H9 (cell line): ENCODE measurements around the gene COL4A2. TPM values are rescaled to one million over a fixed set of nuclear protein-coding genes. Genes with fewer than 3 reads are reported as not detected.

ENCODE experiments used
- DNase-seq: peaks from one replicate; pipeline ENCODE4 v3.0.0-alpha.2; 2017
- H2AFZ ChIP-seq: one replicate; pipeline ENCODE4 v1.6.1; 2013; ENCODE audit warnings: mild to moderate bottlenecking, low read length, control low read depth, moderate library complexity
- H2AK5ac ChIP-seq: 2 replicates; pipeline ENCODE4 v1.6.1; 2013; ENCODE audit warnings: low read length, control low read depth, mixed read lengths; ENCODE audit not compliant: insufficient read length
- H2BK120ac ChIP-seq: one replicate; pipeline ENCODE4 v1.6.1; 2013; ENCODE audit warnings: low read depth, mild to moderate bottlenecking, low read length, control low read depth, inconsistent platforms; ENCODE audit not compliant: poor library complexity, severe bottlenecking
- H2BK12ac ChIP-seq: 2 replicates; pipeline ENCODE4 v1.6.1; 2013; ENCODE audit warnings: low read length, control low read depth, mixed read lengths, low read depth; ENCODE audit not compliant: insufficient read length
- H2BK15ac ChIP-seq: 2 replicates; pipeline ENCODE4 v1.6.1; 2013; ENCODE audit warnings: low read depth, low read length, control low read depth
- H2BK20ac ChIP-seq: one replicate; pipeline ENCODE4 v1.6.1; 2013; ENCODE audit warnings: low read depth, mild to moderate bottlenecking, low read length, control low read depth, inconsistent platforms; ENCODE audit not compliant: poor library complexity, severe bottlenecking
- H2BK5ac ChIP-seq: 2 replicates; pipeline ENCODE4 v1.6.1; 2013; ENCODE audit warnings: low read length, control low read depth, mixed read lengths; ENCODE audit not compliant: insufficient read length
- H3K14ac ChIP-seq: 2 replicates; pipeline ENCODE4 v1.6.1; 2013; ENCODE audit warnings: low read length, control low read depth; ENCODE audit not compliant: insufficient read depth
- H3K18ac ChIP-seq: 2 replicates; pipeline ENCODE4 v1.6.1; 2013; ENCODE audit warnings: low read depth, mild to moderate bottlenecking, mixed read lengths, low read length, control low read depth; ENCODE audit not compliant: insufficient read length
- H3K23ac ChIP-seq: 2 replicates; pipeline ENCODE4 v1.6.1; 2013; ENCODE audit warnings: low read length, control low read depth, mixed read lengths, low read depth; ENCODE audit not compliant: insufficient read length
- H3K23me2 ChIP-seq: 2 replicates; pipeline ENCODE4 v1.6.1; 2013; ENCODE audit warnings: low read depth, mild to moderate bottlenecking, mixed read lengths, low read length, control low read depth; ENCODE audit not compliant: insufficient read length, poor library complexity, severe bottlenecking
- H3K27ac ChIP-seq: 2 replicates; pipeline ENCODE4 v1.5.1; 2013; ENCODE audit warnings: low read length, control low read depth, mixed read lengths, low read depth; ENCODE audit not compliant: insufficient read length
- H3K27me3 ChIP-seq: 2 replicates; pipeline ENCODE4 v1.6.1; 2013; ENCODE audit warnings: low read length, control low read depth, inconsistent platforms; ENCODE audit not compliant: insufficient read depth
- H3K4ac ChIP-seq: 2 replicates; pipeline ENCODE4 v1.6.1; 2013; ENCODE audit warnings: low read depth, mild to moderate bottlenecking, control low read depth, inconsistent platforms, low read length, moderate library complexity
- H3K4me1 ChIP-seq: 2 replicates; pipeline ENCODE4 v1.6.1; 2013; ENCODE audit warnings: low read length, control low read depth, inconsistent platforms; ENCODE audit not compliant: insufficient read depth
- H3K4me2 ChIP-seq: 2 replicates; pipeline ENCODE4 v1.6.1; 2013; ENCODE audit warnings: low read length, control low read depth, mixed read lengths; ENCODE audit not compliant: insufficient read length, insufficient read depth
- H3K56ac ChIP-seq: 2 replicates; pipeline ENCODE4 v1.6.1; 2013; ENCODE audit warnings: low read depth, mild to moderate bottlenecking, mixed read lengths, low read length, control low read depth; ENCODE audit not compliant: insufficient read length
- H3K79me1 ChIP-seq: 2 replicates; pipeline ENCODE4 v1.6.1; 2013; ENCODE audit warnings: low read depth, mild to moderate bottlenecking, moderate library complexity, low read length, control low read depth, inconsistent platforms; ENCODE audit not compliant: insufficient read depth, poor library complexity, severe bottlenecking
- H3K79me2 ChIP-seq: 2 replicates; pipeline ENCODE4 v1.6.1; 2013; ENCODE audit warnings: low read length, control low read depth, inconsistent platforms; ENCODE audit not compliant: insufficient read depth
- H3K9ac ChIP-seq: 2 replicates; pipeline ENCODE4 v1.6.1; 2013; ENCODE audit warnings: low read length, control low read depth, mixed read lengths; ENCODE audit not compliant: insufficient read length; ENCODE audit errors: extremely low read depth
- H3K9me3 ChIP-seq: one replicate; pipeline ENCODE4 v1.6.1; 2013; ENCODE audit warnings: low read depth, low read length, inconsistent platforms; ENCODE audit not compliant: control insufficient read depth
- H3T11ph ChIP-seq: one replicate; pipeline ENCODE4 v1.6.1; 2013; ENCODE audit warnings: mild to moderate bottlenecking, low read length, control low read depth, inconsistent platforms
- H4K20me1 ChIP-seq: one replicate; pipeline ENCODE4 v1.6.1; 2013; ENCODE audit not compliant: control insufficient read depth, insufficient read length, insufficient read depth
- H4K5ac ChIP-seq: 2 replicates; pipeline ENCODE4 v1.6.1; 2013; ENCODE audit warnings: low read depth, mild to moderate bottlenecking, mixed read lengths, low read length, control low read depth; ENCODE audit not compliant: insufficient read length
- H4K8ac ChIP-seq: replicated peaks from 2 replicates; pipeline ENCODE4 v1.6.1; 2013; ENCODE audit warnings: low read length, control low read depth, mixed read lengths, low read depth; ENCODE audit not compliant: insufficient read length
- H4K91ac ChIP-seq: 2 replicates; pipeline ENCODE4 v1.6.1; 2013; ENCODE audit warnings: low read depth, mild to moderate bottlenecking, moderate library complexity, mixed read lengths, low read length, control low read depth; ENCODE audit not compliant: insufficient read length
- H3K27ac Mint-ChIP-seq, 3 experiments: 2 replicates in 2 of 3; 3 replicates in 1 of 3; pipeline ENCODE4 v1.8.0; 2020 to 2021; ENCODE audit warnings: mixed read lengths in 3 of 3, mild to moderate bottlenecking in 1 of 3, moderate library complexity in 1 of 3
- H3K27me3 Mint-ChIP-seq: 2 replicates; pipeline ENCODE4 v1.8.0; 2021; ENCODE audit warnings: low read depth, mild to moderate bottlenecking, moderate library complexity, mixed read lengths
- H3K36me3 Mint-ChIP-seq, 3 experiments: 2 replicates in 2 of 3; 3 replicates in 1 of 3; pipeline ENCODE4 v1.8.0; 2020 to 2021; ENCODE audit warnings: low read depth in 3 of 3, mixed read lengths in 3 of 3; ENCODE audit not compliant: insufficient read depth in 1 of 3
- H3K4me1 Mint-ChIP-seq, 2 experiments: 2 replicates each; pipeline ENCODE4 v1.8.0; 2020; ENCODE audit warnings: mixed read lengths in 2 of 2
- H3K4me3 Mint-ChIP-seq, 2 experiments: 2 replicates in 1 of 2; 3 replicates in 1 of 2; pipeline ENCODE4 v1.8.0; 2020 to 2021; ENCODE audit warnings: mild to moderate bottlenecking in 2 of 2, mixed read lengths in 2 of 2, moderate library complexity in 1 of 2
- H3K9me3 Mint-ChIP-seq, 2 experiments: 2 replicates in 1 of 2; 3 replicates in 1 of 2; pipeline ENCODE4 v1.8.0; 2020; ENCODE audit warnings: mild to moderate bottlenecking in 2 of 2, mixed read lengths in 2 of 2, moderate library complexity in 1 of 2
- WGBS: extraction: QIAGEN DNeasy Blood & Tissue Kit; methylation state at CpG from one replicate; pipeline ENCODE4 v1.1.7; 2013; ENCODE audit warnings: missing lambda C conversion rate, low lambda C conversion rate, mixed read lengths; ENCODE audit not compliant: insufficient read length; ENCODE audit errors: extremely low coverage; 5-methylcytosine and 5-hydroxymethylcytosine counted together
- total RNA-seq: library from RNA; stranded (reverse); gene quantifications from 2 replicates; pipeline ENCODE4 v1.2.1, GENCODE V29; 2021
- TF ChIP-seq, protein P1 (sequence below): fragments of 200-600 bp; sonication (generic); conservative IDR thresholded peaks from 3 replicates; pipeline ENCODE4 v1.8.0; 2021; ENCODE audit warnings: antibody characterized with exemption, mild to moderate bottlenecking

Gene COL4A2
- total RNA-seq, 1 experiment from 2014 or later = 76.5 TPM

- no peaks in the 10 kb centered on the region for H3K27me3 Mint-ChIP-seq
- Histone ChIP-seq H2BK20ac (no peak overlapping the region), H2AK5ac (no peak overlapping the region), H4K8ac (no peak overlapping the region), H3T11ph (no peak overlapping the region), H3K27me3 (no peaks in the 10 kb centered on the region), H2BK12ac (no peak overlapping the region), H3K27ac (no peak overlapping the region), H3K14ac (no peak overlapping the region), H3K56ac (no peak overlapping the region), H3K9me3 (no peaks in the 10 kb centered on the region), H4K20me1 (no peaks in the 10 kb centered on the region), H3K4ac (no peak overlapping the region), H3K79me1 (no peaks in the 10 kb centered on the region), H3K18ac (no peak overlapping the region), H4K91ac (no peak overlapping the region), H3K23ac (no peak overlapping the region), H2BK5ac (no peak overlapping the region), H3K4me2 (no peak overlapping the region), H2BK120ac (no peak overlapping the region), H4K5ac (no peak overlapping the region), H3K23me2 (no peaks in the 10 kb centered on the region), H3K79me2 (no peaks in the 10 kb centered on the region), H2AFZ (no peak overlapping the region), H3K4me1 (no peaks in the 10 kb centered on the region), H2BK15ac (no peak overlapping the region), H3K9ac (no peak overlapping the region)
- TF ChIP-seq, protein P1, sequence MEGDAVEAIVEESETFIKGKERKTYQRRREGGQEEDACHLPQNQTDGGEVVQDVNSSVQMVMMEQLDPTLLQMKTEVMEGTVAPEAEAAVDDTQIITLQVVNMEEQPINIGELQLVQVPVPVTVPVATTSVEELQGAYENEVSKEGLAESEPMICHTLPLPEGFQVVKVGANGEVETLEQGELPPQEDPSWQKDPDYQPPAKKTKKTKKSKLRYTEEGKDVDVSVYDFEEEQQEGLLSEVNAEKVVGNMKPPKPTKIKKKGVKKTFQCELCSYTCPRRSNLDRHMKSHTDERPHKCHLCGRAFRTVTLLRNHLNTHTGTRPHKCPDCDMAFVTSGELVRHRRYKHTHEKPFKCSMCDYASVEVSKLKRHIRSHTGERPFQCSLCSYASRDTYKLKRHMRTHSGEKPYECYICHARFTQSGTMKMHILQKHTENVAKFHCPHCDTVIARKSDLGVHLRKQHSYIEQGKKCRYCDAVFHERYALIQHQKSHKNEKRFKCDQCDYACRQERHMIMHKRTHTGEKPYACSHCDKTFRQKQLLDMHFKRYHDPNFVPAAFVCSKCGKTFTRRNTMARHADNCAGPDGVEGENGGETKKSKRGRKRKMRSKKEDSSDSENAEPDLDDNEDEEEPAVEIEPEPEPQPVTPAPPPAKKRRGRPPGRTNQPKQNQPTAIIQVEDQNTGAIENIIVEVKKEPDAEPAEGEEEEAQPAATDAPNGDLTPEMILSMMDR = no peak
- DNase-seq = no peak
- peaks cover 15 to 38% (median 34%) of the 10 kb centered on the region in 3 experiments; a peak in 6 of 7 replicates for H3K36me3 Mint-ChIP-seq
- H3K4me1 Mint-ChIP-seq = peaks cover 3 to 5% of the 10 kb centered on the region in 2 experiments; a peak in 3 of 4 replicates
- no peak overlapping the region; a peak in 1 of 7 replicates for H3K27ac Mint-ChIP-seq
- WGBS = no CpG with 5 or more reads among the region's 3 CpGs
- no peaks in the 10 kb centered on the region; a peak in 1 of 5 replicates for H3K9me3 Mint-ChIP-seq
- no peak overlapping the region for H3K4me3 Mint-ChIP-seq
Observed at GRCh38 chr13:110432522-110432921, 125.4 kb downstream of the COL4A2 start.
